ENCODE results near the gene LPCAT2. TPM values are rescaled to one million over a fixed set of nuclear protein-coding genes. Genes with fewer than 3 reads are reported as not detected.

LPCAT2 gene
- total RNA-seq, 1 experiment from 2014 or later: 7.1 TPM

GRCh38 chr16:55521792-55522191, 12.9 kb downstream of the LPCAT2 start:
- CTCF ChIA-PET: no interaction called here
- Mint-ChIP-seq H3K4me1 (peaks cover 5% of the 10 kb centered on the region), H3K9me3 (peaks cover 50% of the 10 kb centered on the region), H3K27me3 (ENCODE audit: low read depth) (no peaks in the 10 kb centered on the region; the same call in none of the 2 replicates), H3K27ac (no peak overlapping the region), H3K4me3 (no peak overlapping the region), H3K36me3 (peaks cover 46% of the 10 kb centered on the region)
- ATAC-seq (no peak), DNase-seq (ENCODE audit: low spot score) (no peak)
- POLR2A ChIA-PET: no interaction called here
- TF ChIP-seq TP53 (CRISPR knock-in tag; IDR thresholded peaks at IDR 0.05) (no peak), JAZF1 (CRISPR knock-in tag; IDR thresholded peaks at IDR 0.05) (no peak), ZMAT4 (CRISPR knock-in tag; IDR thresholded peaks at IDR 0.05) (no peak), PRRX2 (CRISPR knock-in tag; IDR thresholded peaks at IDR 0.05) (no peak), GTF2I (CRISPR knock-in tag; conservative IDR thresholded peaks at IDR 0.05) (no peak), MYBL2 (CRISPR knock-in tag; IDR thresholded peaks at IDR 0.05) (no peak), ZBTB43 (CRISPR knock-in tag; IDR thresholded peaks at IDR 0.05) (no peak), FOXK1 (CRISPR knock-in tag; IDR thresholded peaks at IDR 0.05) (no peak), MXD4 (CRISPR knock-in tag; IDR thresholded peaks at IDR 0.05; ENCODE audit: borderline replicate concordance) (no peak), NFE2L1 (CRISPR knock-in tag; IDR thresholded peaks at IDR 0.05) (no peak), SMAD4 (CRISPR knock-in tag; IDR thresholded peaks at IDR 0.05) (no peak), ZNF425 (CRISPR knock-in tag; conservative IDR thresholded peaks at IDR 0.05) (no peak), FOXP1 (CRISPR knock-in tag; IDR thresholded peaks at IDR 0.05; ENCODE audit: borderline replicate concordance) (no peak), USF1 (CRISPR knock-in tag; IDR thresholded peaks at IDR 0.05) (no peak), KAT7 (CRISPR knock-in tag; IDR thresholded peaks at IDR 0.05; ENCODE audit: borderline replicate concordance) (no peak), PREB (CRISPR knock-in tag; IDR thresholded peaks at IDR 0.05; ENCODE audit: borderline replicate concordance) (no peak), CBFB (CRISPR knock-in tag; IDR thresholded peaks at IDR 0.05; ENCODE audit: low read depth) (no peak)

- POLR2A ChIA-PET: no interaction called here
- TF ChIP-seq ERG (CRISPR knock-in tag; IDR thresholded peaks at IDR 0.05): no peak
- no peak for TF ChIP-seq E2F4 (CRISPR knock-in tag; IDR thresholded peaks at IDR 0.05; ENCODE audit: borderline replicate concordance, low read depth)
- TF ChIP-seq ETV6 (CRISPR knock-in tag; IDR thresholded peaks at IDR 0.05): no peak
- TF ChIP-seq NR1H2 (CRISPR knock-in tag; IDR thresholded peaks at IDR 0.05): no peak
- no peak for TF ChIP-seq GRHL2 (CRISPR knock-in tag; IDR thresholded peaks at IDR 0.05; ENCODE audit: insufficient replicate concordance, severe bottlenecking)
- no peak for TF ChIP-seq ZNF219 (CRISPR knock-in tag; IDR thresholded peaks at IDR 0.05; ENCODE audit: borderline replicate concordance)
- no peak for TF ChIP-seq ZNF232 (CRISPR knock-in tag; IDR thresholded peaks at IDR 0.05)
- no peak for TF ChIP-seq NFE2L1 (CRISPR knock-in tag; IDR thresholded peaks at IDR 0.05)
- TF ChIP-seq USF1 (CRISPR knock-in tag; IDR thresholded peaks at IDR 0.05): no peak
- no peak for TF ChIP-seq ZMAT4 (CRISPR knock-in tag; IDR thresholded peaks at IDR 0.05)
- no peak for TF ChIP-seq FOXP1 (CRISPR knock-in tag; IDR thresholded peaks at IDR 0.05; ENCODE audit: borderline replicate concordance)
Measured at GRCh38 chr16:55526441-55526840, 17.6 kb downstream of the LPCAT2 start.

More at GRCh38 chr16:55526441-55526840, 17.6 kb downstream of the LPCAT2 start:
- no peak for ATAC-seq
- Mint-ChIP-seq H3K36me3 (peaks cover 11% of the 10 kb centered on the region), H3K4me1 (peaks cover 5% of the 10 kb centered on the region), H3K4me3 (no peak overlapping the region), H3K27me3 (ENCODE audit: low read depth) (no peaks in the 10 kb centered on the region; the same call in 1 of the 2 replicates), H3K27ac (no peak overlapping the region), H3K9me3 (peaks cover 12% of the 10 kb centered on the region)
- DNase-seq (ENCODE audit: low spot score): no peak
- CTCF ChIA-PET: interaction anchor here (3.6 kb wide), 1 partner anchor 25 kb away, joined by 17 read pairs; no protein-coding TSS in a partner anchor
